Embryonic facial prominence (tissue), 1 donor: Measurements from ENCODE around the gene PCDH1.
A peak's percentile ranks its signal among the peaks of the same experiment; 100 is the strongest.
"Not testable (repeated sequence)": the region's sequence is repeated elsewhere in the genome, so short reads cannot be mapped to it uniquely, and the experiment has no call there.

Experiments used
- DNase-seq: peaks from one replicate; pipeline ENCODE4 v3.0.0-alpha.2; 2016; ENCODE audit errors: extremely low spot score

Gene PCDH1

DNA sequence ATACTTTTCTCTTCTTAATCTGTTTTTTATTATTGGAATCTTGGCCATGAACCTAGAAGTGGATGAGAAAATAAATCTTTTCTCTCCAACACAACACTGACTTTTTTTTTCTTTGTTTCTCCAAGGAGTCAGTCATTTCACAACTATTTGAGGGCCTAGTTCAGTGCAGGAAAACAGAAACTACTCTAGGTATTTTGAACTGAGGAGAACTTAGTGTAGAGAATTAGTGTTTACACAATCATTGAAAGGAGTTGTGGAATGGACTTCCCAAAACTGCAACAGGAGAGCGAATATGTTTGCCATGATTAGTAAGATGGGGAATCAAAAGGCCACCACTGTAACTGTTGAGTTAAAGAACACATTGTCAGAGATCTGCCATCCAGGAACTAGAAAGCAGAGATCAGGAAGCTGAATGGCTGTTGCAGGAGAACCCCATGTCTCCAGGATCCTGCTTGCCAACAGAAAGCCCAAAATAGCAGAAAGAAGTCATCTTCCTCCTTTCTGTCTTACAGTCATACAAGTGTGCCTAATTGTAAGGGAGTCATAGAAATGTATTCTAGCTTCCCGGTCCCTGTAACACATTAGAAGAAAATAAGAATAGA, 20.3 kb upstream of the PCDH1 start:
- DNase-seq: no peak

DNA sequence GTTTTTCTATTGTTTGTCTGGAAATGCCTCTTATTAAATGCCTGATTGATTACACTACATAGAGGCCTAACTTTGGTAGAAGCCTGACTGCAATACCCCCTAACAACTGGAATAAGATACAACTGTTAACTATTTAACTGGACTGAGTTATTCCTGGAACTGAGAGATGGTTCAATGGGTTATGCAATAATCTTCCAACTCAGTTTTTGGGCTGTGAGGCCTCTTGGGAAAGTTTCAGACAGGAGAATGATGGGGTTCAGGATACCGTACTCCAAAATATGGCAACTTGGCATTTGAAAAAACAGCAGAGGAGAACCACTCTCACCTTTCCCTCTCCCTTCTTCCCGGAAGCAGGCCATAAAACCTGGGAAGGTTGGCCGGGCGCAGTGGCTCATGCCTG, 19.2 kb upstream of the PCDH1 start:
- DNase-seq: no peak

DNA sequence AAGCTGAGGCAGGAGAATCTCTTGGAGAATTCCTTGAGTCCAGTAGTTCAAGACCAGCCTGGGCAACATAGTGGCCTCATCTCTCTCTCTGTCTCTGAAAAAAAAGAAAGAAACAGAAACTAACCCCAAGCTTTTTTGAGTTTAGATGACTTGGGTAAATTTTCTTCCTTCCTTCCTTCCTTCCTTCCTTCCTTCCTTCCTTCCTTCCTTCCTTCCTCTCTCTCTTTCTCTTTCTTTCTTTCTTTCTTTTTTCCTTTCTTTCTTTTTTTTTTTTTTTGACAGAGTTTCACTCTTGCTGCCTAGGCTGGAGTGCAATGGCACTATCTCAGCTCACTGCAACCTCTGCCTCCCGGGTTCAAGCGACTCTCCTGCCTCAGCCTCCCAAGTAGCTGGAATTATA, 12.2 kb upstream of the PCDH1 start:
- not testable (repeated sequence) for DNase-seq

DNA sequence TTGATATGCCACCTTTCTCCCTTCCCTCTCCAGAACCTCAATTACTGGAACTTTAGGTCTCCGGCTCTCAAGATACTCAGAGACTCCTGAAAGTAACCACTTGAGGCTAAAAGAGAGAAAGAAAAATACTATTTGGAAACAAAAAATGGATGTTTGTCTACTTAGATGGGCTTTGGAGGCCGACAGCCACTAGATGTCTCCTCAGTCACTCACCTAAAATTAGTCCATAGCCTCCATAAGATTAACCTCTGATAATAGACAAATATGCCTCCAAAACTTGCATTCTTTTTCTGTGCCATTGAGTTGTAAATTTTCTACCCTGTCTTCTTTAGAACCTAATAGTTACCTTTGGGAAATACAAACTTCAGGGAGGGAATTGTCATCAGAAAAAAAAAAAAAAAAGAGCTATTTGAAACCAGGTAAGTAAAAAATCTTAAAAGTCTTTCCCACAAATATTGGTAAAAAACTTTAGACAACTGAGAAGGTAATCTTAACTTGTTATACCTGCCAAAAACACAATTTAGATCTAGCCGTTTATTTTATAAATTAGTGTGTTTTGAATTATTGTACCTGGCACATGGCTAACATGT, 11.2 kb upstream of the PCDH1 start:
- no peak for DNase-seq

DNA sequence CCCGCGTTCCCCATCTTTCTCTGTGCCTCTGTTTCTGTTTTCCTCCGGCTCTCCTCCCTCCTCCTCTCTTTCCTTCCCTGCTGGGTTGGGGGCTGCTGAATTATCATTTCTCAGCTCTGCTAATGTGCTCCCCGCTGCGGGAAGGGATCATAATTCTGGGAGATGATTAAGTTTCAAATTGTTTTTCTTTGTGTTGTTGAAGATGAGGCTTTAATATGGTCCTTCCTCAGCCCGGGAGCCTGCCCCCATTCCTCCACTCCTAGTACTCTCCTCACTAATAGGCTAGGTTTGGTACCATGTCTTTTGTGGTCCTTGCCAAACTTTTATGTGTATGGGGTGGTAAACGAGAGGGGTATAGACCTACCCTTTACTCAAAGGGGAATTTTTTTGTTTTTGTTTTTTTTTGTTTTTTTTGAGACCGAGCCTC, 5.7 kb upstream of the PCDH1 start:
- DNase-seq: no peak

DNA sequence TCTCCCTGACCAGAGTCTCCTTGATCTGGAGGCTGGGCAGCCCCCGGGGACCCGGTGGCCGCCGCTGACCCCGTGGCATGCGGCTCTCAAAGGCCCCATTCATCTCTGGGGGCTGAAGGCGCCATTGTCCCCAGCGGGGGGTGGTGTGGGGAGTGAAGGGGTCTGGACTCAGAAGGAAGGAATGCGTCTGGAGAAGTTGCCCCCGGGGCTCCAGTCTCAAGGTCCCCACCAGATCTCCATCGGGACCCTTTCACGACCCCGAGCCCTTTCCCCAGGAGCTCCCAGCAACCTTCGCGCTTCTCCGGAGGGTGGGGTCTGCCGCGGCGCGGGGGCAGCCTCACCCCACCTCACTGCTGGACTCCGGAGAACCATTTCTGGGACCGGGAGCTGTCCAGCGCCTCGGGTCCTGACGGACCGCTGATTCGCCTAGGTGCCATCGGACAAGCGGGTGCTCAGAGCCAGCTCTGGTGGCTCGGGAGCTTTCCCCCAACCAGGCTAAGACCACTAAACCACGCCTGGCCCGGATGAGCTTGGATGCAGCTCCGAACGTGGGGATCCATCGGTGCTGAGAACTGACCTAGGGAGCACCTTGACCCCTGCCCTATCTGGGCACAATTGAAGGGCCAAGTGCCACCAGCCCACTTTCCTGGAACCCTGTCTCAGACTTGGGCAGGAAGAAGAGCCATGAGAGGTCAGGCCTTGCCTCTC, 5.1 kb upstream of the PCDH1 start:
- no peak for DNase-seq

DNA sequence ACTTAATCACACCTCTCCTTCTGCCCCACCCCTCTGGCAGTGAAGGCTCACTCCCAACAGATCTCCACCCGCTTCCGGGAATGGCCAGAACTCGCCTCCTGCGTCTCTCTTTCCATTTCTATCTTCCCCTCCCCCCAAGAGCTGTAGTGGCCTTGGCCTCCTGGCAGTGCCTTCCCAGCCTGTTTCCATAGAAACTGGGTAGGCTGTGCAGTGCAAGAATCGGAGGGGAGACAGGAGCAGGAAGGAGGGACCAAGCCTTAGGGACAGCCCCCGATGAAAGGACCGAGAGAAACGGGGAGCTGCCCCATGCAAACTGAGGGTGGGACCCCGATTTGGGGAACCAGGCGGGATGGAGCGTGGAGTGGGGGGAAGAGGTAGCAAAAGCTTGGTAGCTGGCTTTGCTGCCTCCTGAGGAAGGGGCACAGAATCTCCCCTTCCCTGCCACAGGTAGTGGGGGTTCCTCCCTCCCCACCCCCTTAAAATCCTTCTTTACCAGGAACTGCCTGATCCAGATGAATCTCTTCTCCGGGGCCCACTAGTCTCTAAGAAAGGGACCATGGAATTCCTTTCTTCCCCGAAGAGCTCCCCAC, 4.5 kb upstream of the PCDH1 start:
- no peak for DNase-seq

DNA sequence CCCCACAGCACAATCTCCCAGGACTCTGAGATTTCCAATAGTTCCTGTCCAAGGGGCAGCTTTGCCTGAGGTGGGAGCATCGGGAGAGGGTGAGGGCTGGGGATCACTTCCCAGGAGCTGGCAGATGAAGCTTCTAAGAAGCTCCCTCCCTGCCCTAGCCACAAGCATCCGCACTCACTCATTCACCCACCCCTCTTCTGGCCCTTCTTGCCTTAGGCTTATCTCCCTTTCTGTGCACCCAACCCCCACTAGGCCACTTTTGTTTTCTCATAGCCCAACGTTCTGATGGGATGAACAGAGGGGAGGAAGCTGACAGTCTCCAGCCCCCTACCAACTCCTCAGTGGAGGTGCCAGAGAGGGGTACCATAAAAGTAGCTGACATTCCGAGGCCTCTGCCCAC, 3.7 kb upstream of the PCDH1 start:
- no peak for DNase-seq

DNA sequence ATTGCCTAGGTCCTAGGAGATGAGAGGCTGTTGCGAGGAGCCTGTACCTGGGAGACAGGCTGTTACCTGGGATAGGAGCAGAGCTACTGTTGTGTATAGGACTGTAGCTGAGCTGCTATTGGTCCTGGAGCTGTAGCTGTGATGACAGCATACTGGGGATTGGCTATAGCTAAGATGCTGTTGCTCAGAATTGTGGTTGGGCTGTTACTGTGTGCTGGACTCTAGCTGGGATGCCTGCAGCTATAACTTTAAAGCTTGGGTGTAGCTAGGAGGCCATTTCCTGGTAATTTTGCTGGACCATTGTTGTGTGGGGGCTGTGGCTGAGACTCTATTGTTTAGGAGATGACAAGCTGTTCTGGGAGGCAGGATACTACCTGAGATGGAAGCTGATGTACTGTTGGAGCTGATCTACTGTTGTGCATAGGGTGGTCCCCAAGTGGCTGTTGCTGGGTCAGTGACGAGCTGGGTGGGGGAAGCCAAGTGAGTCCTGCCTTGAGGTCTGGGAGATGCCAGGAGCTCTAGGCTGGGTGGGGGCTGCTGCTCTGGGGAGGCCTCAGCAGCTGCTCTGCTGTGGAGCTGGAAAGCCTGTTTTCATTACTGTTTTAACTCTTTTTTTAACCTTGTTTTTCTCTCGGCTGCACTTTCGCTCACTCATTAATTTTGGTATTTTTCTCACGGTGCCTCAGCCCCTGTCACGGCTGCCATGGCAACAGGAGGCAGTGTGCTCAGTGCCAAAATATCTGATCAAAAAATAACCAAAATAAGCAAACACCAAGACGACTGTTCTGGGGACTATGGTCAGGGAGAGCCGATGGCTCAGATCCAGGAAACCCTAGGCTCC, 3.0 kb upstream of the PCDH1 start:
- no peak for DNase-seq

DNA sequence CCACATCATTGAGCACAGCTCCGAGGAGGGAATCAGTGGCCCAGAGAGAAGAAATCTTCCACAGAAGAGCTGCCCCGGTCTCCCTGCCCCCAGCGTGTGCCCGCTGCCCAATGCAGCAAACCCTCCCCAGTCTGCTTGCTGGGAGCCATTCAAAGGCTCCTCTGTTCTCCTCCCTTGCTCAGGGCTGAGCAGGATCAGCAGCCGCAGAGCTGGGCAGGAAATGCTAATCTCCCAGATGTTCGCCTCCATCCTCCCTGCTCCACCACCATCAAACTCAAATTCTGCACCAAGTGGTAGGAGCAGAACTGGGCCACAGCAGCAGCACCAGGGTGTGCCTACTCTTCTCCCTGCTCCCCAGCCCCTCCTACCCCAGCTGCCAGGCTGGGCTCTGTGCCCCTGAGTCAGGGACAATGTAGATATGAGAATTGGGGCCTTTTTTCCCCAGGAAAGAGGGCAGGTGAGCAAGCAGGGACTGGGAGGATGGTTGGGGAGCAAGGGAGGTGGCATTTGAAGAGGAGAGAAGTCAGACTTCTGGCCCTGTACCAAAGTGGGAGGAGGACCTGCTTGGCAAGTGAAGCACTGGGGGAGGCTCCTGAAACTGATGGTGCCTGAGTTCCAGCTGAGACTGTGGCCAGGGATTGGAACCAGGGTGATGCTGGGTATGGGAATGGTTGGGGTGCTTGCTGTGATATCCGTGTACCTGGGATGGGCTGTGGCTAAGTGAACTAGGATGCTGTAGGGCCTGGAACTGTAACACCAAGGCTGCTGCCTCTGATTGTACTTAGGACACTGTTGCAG, 1.9 kb upstream of the PCDH1 start:
- DNase-seq: no peak

DNA sequence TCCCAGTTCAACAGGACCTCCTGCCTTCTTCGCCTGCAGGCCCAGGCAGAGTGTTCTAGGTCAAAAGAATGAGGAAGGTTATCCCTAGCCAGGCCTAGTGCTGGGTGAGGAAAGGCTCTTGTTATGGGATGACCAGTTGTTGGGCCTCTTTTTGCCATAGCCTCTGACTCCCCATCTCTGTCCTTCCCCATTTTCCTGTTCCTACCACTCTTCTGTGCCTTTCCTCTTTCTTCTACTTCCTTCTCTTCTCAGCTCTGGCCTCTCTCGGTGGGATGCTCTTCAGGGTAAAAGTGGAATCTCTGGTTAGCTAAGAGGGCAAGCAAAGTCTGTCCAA, 1.2 kb upstream of the PCDH1 start:
- no peak for DNase-seq

DNA sequence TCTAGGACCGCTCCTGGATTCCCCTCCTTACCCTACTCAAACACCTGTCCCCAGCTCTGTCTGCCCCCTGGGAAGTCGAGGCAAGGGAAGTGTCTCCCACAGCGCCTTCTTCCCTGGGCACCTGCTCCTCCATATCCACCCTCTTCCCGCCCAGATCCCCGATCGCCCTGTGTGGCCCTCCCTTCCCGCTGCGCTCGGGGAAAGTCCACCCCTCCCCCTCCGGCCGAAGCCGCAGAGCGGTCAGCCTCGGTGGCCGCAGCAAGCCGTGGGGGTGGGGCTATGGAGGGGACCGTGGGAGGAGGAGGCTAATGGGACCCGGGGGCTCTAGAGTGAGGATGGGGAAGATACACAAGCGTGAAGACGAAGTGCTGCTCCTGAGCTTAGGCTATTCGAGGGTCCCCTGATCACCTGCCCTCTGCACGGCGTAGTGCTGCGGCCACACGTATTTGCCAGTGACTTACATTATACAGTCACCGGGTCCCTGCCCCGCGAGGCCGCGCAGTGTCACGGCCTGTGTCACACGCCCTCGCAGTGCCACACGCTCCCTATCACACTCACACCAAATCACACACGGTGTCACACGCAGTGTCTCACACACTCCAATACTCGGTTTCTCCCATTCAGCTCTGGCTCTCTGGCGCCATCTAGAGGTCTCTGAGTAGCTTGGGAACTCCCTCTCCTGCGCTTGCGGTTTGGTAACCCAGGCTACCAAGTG, 658 bp upstream of the PCDH1 start:
- DNase-seq: peak; percentile 81

DNA sequence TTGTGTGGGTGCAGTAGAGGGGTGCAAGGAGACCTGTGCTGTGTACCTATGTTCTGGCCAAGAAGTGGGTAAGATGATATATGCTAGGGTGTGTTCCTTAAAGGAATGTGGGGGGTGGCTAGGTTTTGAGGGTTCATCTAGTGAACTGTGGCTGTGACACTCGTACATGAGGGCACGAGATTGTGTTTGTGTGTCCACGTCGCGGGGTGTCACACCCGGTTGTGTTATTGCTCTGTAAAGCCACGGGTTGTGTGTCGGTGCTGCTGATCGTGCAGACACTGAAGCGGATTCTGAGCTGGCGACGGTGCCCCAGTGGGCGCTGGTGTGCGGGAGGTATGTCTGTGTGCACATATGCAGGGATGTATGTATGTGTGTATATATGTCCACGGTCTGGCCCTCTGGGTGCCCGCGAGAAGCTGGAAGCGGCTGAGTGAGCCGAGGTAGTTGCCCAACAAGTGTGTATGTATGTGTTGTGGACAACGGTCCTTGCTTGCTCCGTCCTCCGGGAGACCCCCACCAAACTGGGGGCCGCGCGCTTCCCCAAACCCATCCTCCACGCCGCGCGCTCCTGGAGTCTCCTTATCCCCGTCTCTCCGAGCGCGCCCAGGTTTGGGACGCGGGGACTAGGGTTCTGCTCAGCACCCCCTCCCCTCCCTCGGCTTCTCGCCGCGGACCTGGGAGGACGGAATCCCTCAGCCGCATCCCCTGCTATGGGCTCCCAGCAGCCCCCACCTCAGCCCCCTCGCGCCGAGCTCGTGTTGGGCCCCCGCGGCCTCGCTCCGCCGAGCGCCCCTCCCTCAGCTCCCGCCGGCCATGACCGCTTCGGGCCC, 639 bp downstream of the PCDH1 start:
- no peak for DNase-seq

DNA sequence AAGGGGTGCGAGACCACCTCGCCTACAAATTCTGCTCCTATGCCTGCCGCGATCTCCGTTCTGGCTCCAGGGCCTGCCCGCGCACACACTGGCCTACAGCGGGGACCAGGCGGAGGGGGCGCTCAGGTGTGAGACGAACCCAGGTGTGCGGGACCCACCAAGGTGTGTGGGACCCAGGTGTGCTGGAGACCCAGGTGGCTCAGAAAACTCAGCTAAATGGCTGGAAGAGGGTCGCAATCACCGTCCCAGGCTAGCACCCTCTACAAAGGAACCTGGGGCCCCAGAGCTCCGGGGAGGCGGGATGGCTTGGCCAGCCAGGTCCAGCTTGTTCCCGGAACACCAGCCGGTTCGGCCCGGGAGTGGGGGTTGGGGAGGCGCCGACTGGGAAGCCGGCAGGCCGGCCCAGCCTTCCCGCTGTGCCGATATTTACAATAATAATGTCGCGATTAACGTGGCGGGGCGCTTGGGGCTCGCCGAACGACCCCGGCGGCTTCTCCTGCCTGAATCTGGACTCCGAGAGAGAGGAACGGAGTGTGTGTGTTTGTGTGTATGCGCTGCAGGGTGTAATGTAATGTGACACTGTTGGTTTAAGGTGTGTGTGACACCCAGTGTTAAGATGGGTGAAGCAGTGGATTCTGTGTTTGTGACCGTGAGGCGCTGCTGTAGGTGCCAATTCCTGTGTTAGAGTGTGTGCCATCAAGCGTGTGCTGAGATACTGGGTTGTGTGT, 1.4 kb downstream of the PCDH1 start:
- DNase-seq: no peak

DNA sequence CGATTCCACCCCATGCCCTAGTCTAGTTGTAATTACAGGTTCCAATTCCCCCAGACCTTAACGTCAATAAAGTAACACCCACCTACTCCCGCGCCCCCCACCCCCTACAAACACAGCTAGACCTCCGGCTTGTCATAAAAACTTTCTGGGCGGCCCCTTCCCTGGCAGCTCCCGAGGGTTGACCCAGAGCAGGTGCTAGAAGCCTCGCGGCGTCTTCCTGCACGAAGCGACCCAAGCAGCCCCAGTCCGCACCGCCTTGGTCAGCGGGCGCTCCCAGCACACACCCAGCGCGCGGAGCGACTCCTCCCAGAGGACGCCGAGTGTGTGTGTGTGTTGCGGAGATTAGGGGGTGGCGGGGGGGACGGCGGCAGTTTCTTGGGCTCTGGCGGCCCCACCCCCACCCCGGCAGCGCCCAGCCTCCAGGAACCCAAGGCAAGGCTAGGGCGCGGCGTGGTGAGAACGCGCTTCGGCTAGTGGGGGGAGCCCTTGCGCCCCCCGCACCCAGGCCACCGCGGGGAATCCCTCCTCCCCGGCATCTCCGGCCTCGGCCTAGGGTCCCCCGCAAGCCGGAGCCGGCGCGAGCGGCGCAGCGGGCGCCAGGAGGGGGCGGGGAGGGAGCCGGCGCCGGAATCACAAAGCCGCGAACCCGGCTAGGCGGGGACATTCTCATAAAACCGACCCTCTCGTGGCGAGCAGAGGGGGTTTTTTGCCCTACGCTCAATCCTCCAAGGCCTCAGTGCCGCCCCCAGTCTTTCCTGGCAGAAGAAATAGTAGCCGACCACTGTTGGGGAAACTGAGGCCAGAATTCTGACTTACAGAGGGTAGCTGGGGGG, 2.2 kb downstream of the PCDH1 start:
- no peak for DNase-seq

DNA sequence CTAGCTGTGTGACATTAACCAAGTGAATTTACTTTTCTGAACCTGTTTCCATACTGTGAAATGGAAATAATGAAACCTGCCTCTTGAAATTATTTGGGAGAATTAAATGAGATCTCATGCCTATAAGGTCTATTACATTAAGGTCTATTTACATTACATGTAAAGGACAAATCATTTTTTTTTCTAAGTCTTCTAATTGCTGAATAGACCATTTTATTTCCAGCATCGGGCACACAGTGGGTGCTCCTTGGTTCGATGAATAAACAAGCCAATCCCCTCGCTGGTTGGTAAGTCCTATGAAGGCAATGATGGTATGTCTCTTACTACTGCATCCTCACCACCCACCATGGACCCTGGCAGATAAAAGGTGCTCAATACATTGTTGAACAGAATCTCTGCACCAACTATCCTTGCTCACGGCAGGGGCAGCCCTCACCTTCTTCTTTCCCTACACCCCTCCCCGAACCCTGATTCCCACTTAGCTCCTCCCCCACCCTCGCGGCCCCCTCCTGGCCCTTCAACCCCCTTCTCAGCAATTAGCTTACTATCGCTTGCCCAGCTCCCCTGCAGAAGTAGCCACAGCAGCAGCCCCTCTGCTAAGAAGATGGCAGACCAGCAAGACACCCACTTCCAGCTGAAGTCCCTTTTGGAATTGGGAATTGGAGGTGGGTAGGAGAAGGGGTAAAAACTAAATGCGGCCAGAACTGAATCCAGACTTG, 3.0 kb downstream of the PCDH1 start:
- DNase-seq: no peak

DNA sequence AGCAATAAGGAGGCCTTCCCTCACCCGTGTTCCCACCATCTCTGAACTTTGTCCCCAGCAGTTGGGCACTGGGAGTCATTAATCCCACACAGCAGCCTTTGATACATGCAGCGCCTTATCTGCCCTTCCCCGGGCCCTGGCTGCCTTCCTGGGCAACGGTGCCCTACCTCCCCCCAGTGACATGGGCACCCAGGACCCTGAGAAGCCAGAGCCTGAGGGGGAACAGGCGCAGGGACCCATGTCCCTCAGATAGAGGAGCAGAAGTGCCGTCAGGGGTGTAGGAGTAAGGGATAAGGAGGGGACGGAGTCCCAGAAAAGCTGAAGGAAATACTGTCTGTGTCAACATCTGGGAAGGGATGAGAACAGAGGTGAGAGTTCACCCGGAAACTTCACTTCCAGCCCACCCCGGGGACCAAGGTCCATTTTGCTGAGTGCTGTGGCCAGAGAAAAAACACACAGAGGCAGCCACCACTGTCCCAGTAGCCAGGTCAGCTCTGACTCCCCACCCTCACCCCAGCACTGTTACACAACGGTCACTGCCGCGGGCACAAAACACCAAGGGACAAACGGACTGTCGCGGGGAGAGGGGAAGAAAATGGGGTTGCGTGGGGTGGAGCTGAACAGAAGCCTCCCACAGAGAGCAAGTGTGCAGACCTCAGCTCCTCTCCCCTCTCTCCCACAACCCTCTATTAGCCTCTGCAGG, 3.8 kb downstream of the PCDH1 start:
- DNase-seq: no peak
